H1 (cell line): ENCODE data around the gene ETS1.

Source experiments
- BRCA1 ChIP-seq: IDR thresholded peaks from 2 replicates; pipeline ENCODE4 v1.6.1; 2012; ENCODE audit warnings: low read depth, low read length, improper control_type of control experiment
- CREB1 ChIP-seq: IDR thresholded peaks from 2 replicates; pipeline ENCODE4 v1.6.1; 2012; ENCODE audit warnings: inconsistent platforms
- EGR1 ChIP-seq: IDR thresholded peaks from 2 replicates; pipeline ENCODE4 v1.6.1; 2011; ENCODE audit warnings: low read depth, low read length, borderline replicate concordance
- EP300 ChIP-seq, 2 experiments: IDR thresholded peaks; 1 replicate in 1 of 2; 2 replicates in 1 of 2; pipeline ENCODE4 v1.6.1; 2011 to 2012; ENCODE audit warnings: low read depth in 2 of 2, low read length in 2 of 2, mild to moderate bottlenecking in 2 of 2, borderline replicate concordance in 1 of 2, inconsistent platforms in 1 of 2, moderate library complexity in 1 of 2
- EZH2 ChIP-seq: fragments of 200-600 bp; sonication (generic); IDR thresholded peaks from 2 replicates; pipeline ENCODE4 v1.7.1; 2012; ENCODE audit warnings: low read depth, mild to moderate bottlenecking, moderate library complexity, low read length, inconsistent platforms; ENCODE audit not compliant: severe bottlenecking
- HDAC6 ChIP-seq: IDR thresholded peaks from one replicate; pipeline ENCODE4 v1.7.1; 2012; ENCODE audit warnings: low read depth, mild to moderate bottlenecking, inconsistent platforms, low read length, moderate library complexity
- JUN ChIP-seq: IDR thresholded peaks from 2 replicates; pipeline ENCODE4 v1.6.1; 2011; ENCODE audit warnings: low read depth, mild to moderate bottlenecking, improper control_type of control experiment, low read length
- MAX ChIP-seq: IDR thresholded peaks from 2 replicates; pipeline ENCODE4 v1.6.1; 2012; ENCODE audit warnings: inconsistent platforms
- NRF1 ChIP-seq: IDR thresholded peaks from 2 replicates; pipeline ENCODE4 v1.6.1; 2011; ENCODE audit warnings: mild to moderate bottlenecking, low read depth, low read length, improper control_type of control experiment
- POLR2AphosphoS5 ChIP-seq: IDR thresholded peaks from 2 replicates; pipeline ENCODE4 v1.6.1; 2011; ENCODE audit warnings: low read depth, low read length
- SP1 ChIP-seq: IDR thresholded peaks from 2 replicates; pipeline ENCODE4 v1.6.1; 2011; ENCODE audit warnings: low read depth, low read length
- SP2 ChIP-seq: IDR thresholded peaks from 2 replicates; pipeline ENCODE4 v1.6.1; 2012; ENCODE audit warnings: mild to moderate bottlenecking, low read length, inconsistent platforms
- TF ChIP-seq, protein P1 (sequence below), 3 experiments: IDR thresholded peaks; 1 replicate in 2 of 3; 2 replicates in 1 of 3; pipeline versions ENCODE4 v1.5.1 to v1.6.1; 2011; ENCODE audit warnings: low read length in 3 of 3, mild to moderate bottlenecking in 3 of 3, inconsistent platforms in 2 of 3, low read depth in 1 of 3, moderate library complexity in 1 of 3; ENCODE audit not compliant: insufficient read depth in 1 of 3; ENCODE audit errors: control extremely low read depth in 1 of 3

DNA sequence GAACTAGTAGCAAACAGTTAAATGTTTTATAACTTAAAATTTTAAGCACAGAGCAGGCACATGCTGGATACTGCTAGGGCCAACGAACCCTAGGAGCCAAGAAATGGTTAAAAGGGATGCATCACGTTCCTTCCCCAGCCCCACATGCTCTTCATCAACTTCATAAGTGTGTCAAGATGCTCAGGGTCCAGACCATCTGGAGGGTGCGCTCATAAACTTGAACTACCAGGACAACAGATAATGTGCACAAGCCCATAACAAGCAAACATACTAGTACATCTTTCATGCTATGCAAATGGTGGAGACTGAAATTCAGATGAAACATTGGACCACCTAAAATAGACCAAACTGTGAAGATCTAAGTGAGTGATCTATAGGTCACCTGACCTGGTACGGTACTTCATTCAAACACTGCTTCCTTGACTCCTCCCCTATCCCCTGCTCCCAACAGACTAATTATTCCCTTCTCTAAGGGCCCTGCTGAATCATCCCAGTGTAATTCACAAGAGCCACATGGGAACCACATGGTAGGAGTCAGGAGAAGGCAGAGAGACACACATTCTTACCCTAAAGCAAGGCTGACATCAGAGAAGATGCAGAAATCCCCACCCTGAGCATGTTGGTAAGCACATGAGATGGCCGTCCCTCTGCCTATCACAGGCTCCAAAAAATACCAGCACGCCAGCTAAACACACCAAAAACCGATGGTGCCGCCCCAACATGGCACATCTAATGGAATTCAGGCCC lies 83.9 kb downstream of the ETS1 start:
- TF ChIP-seq, protein P1, sequence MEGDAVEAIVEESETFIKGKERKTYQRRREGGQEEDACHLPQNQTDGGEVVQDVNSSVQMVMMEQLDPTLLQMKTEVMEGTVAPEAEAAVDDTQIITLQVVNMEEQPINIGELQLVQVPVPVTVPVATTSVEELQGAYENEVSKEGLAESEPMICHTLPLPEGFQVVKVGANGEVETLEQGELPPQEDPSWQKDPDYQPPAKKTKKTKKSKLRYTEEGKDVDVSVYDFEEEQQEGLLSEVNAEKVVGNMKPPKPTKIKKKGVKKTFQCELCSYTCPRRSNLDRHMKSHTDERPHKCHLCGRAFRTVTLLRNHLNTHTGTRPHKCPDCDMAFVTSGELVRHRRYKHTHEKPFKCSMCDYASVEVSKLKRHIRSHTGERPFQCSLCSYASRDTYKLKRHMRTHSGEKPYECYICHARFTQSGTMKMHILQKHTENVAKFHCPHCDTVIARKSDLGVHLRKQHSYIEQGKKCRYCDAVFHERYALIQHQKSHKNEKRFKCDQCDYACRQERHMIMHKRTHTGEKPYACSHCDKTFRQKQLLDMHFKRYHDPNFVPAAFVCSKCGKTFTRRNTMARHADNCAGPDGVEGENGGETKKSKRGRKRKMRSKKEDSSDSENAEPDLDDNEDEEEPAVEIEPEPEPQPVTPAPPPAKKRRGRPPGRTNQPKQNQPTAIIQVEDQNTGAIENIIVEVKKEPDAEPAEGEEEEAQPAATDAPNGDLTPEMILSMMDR (IDR thresholded peaks at IDR 0.05; ENCODE audit: control extremely low read depth in 1 of 3, insufficient read depth in 1 of 3, low read depth in 1 of 3, low read length in 3 of 3): no peak
- TF ChIP-seq POLR2AphosphoS5: no peak
- TF ChIP-seq EZH2: no peak
- no peak for TF ChIP-seq SP2
- TF ChIP-seq EP300 (IDR thresholded peaks at IDR 0.05; ENCODE audit: borderline replicate concordance in 1 of 2, low read depth in 2 of 2, low read length in 2 of 2): no peak
- TF ChIP-seq JUN: no peak
- no peak for TF ChIP-seq CREB1
- TF ChIP-seq NRF1: no peak
- TF ChIP-seq EGR1: no peak
- TF ChIP-seq HDAC6: no peak
- TF ChIP-seq BRCA1: no peak
- TF ChIP-seq SP1: no peak
- no peak for TF ChIP-seq MAX
